ENCODE measurements around the gene ZNF653.

- TF ChIP-seq CTCF (IDR thresholded peaks at IDR 0.05): no peak
- no peak for TF ChIP-seq ZFX (IDR thresholded peaks at IDR 0.05; ENCODE audit: borderline replicate concordance)
Measured at GRCh38 chr19:11473725-11474124, 31.9 kb downstream of the ZNF653 start.
